Esophagus squamous epithelium (tissue), 5 donors: Measurements from ENCODE around the gene BAIAP2. TPM values are rescaled to one million over a fixed set of nuclear protein-coding genes. Genes with fewer than 3 reads are reported as not detected.

ENCODE experiments used
- DNase-seq: peaks from one replicate; lab custom pipeline; 2025; lab: John Stamatoyannopoulos, UW
- H3K27ac ChIP-seq, 4 donors: fragments of 200-600 bp; sonication (generic); one replicate each; pipeline ENCODE4 v1.5.1; 2016 to 2019; ENCODE audit warnings: mild to moderate bottlenecking in 1 of 4
- H3K27me3 ChIP-seq, 4 donors: fragments of 200-600 bp; sonication (generic); 1 replicate in 3 of 4; 2 replicates in 1 of 4; pipeline versions ENCODE4 v1.5.1 to v1.6.0; 2017 to 2021; ENCODE audit warnings: antibody characterized with exemption in 1 of 4
- H3K36me3 ChIP-seq, 3 donors: fragments of 200-600 bp; sonication (generic); one replicate each; pipeline ENCODE4 v1.5.1; 2016 to 2019
- H3K4me1 ChIP-seq, 3 donors: fragments of 200-600 bp; sonication (generic); one replicate each; pipeline ENCODE4 v1.5.1; 2017 to 2019
- H3K4me3 ChIP-seq, 4 donors: fragments of 200-600 bp; sonication (generic); 1 replicate in 3 of 4; 2 replicates in 1 of 4; pipeline ENCODE4 v1.5.1; 2016 to 2019; ENCODE audit warnings: mild to moderate bottlenecking in 2 of 4, moderate library complexity in 1 of 4
- H3K9me3 ChIP-seq, 3 donors: fragments of 200-600 bp; sonication (generic); one replicate each; pipeline ENCODE4 v1.5.1; 2016 to 2019
- POLR2A ChIP-seq, 4 donors: fragments of 450-650 bp; IDR thresholded peaks; one replicate each; pipeline ENCODE4 v1.6.1; 2017; ENCODE audit warnings: antibody characterized with exemption in 4 of 4, mild to moderate bottlenecking in 4 of 4, moderate library complexity in 3 of 4
- WGBS, 2 donors: methylation state at CpG; one replicate each; pipeline ENCODE4 v1.1.5; 2018; 5-methylcytosine and 5-hydroxymethylcytosine counted together
- intact Hi-C: fragments of 100-400 bp; cut with DNase I; formaldehyde crosslinking; loops from one replicate; pipeline ENCODE4 v1.15.0; 2022
- total RNA-seq, 4 donors: library from RNA; depleted of rRNA; stranded (reverse); fragments of >200 nt; gene quantifications; one replicate each; pipeline ENCODE4 v1.1.0, GENCODE V29; 2016
- TF ChIP-seq, protein P1 (sequence below), 6 experiments: fragments of 450-650 bp in 4 of 6; fragments of 200-600 bp in 2 of 6; sonication (generic) in 2 of 6; IDR thresholded peaks; one replicate each; pipeline ENCODE4 v1.5.1; 2016 to 2019; ENCODE audit warnings: antibody characterized with exemption in 6 of 6, mild to moderate bottlenecking in 4 of 6, moderate library complexity in 4 of 6
- donor health status: DM: yes; HTN: yes; CAD: no.

BAIAP2 gene
- total RNA-seq, 4 donors from 2014 or later: 87.8 to 175 (median 105) TPM

DNA sequence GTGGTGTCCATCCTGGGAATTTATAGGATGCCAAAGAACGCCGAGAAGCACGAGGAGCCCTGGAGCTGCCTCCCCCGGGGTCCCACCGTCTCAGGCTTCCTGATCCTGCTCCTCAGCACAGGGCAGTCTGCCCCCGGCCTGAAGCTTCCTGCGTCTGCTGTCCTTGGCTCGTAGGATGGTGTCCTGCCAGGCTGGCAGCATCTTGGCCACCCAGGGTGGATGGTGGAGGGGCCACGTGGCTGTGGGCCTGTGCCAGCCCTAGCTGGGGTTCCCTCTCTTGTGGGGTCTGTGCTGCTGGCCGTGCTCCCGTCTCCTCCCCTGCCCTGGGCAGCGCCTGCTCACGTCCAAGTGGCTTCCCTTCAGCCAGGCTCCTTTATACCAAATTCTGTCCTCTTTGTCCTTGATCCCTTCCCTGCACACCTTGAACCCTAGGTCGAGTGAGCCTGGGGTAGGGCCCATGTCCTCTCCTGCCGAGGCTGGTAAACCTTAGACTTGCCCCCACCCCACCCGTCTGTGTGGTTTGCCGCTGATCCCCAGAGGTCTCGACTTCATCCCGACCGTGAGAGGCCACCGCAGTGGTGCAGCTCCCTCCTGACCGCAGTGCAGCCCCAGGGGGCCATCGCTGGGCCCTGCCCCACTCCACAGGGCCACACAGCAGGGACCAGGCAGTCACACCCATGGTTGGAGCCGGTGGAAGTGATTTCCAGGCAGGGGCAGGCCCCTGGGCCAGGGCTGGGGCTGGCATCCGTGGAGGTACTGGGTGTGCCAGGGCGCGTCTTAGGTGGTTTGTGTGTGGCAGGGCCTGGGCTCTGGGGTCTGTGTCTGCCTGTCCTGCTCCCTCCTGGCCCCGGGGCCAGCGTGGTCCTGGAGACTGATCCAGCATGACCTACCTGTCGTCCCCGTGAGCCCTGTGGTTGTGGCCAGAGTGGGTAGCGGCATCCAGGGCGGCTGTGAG lies 46.5 kb downstream of the BAIAP2 start:
- WGBS, 2 donors: 51 to 68% methylated on average over 5 to 12 of the region's 33 CpGs
- peaks cover 4 to 80% (median 11%) of the 10 kb centered on the region in 3 donors for H3K36me3 ChIP-seq
- H3K9me3 ChIP-seq: no peaks in the 10 kb centered on the region
- TF ChIP-seq, protein P1, sequence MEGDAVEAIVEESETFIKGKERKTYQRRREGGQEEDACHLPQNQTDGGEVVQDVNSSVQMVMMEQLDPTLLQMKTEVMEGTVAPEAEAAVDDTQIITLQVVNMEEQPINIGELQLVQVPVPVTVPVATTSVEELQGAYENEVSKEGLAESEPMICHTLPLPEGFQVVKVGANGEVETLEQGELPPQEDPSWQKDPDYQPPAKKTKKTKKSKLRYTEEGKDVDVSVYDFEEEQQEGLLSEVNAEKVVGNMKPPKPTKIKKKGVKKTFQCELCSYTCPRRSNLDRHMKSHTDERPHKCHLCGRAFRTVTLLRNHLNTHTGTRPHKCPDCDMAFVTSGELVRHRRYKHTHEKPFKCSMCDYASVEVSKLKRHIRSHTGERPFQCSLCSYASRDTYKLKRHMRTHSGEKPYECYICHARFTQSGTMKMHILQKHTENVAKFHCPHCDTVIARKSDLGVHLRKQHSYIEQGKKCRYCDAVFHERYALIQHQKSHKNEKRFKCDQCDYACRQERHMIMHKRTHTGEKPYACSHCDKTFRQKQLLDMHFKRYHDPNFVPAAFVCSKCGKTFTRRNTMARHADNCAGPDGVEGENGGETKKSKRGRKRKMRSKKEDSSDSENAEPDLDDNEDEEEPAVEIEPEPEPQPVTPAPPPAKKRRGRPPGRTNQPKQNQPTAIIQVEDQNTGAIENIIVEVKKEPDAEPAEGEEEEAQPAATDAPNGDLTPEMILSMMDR (IDR thresholded peaks at IDR 0.05): no peak
- no peak for TF ChIP-seq POLR2A (IDR thresholded peaks at IDR 0.05)
- H3K4me3 ChIP-seq: no peak overlapping the region
- no peaks in the 10 kb centered on the region for H3K27me3 ChIP-seq
- H3K4me1 ChIP-seq: peaks cover 29 to 67% (median 42%) of the 10 kb centered on the region in 3 donors
- intact Hi-C loops: no loop called here
- DNase-seq: no peak
- H3K27ac ChIP-seq: peak overlapping the region; percentile 80 to 93 (median 84)

DNA sequence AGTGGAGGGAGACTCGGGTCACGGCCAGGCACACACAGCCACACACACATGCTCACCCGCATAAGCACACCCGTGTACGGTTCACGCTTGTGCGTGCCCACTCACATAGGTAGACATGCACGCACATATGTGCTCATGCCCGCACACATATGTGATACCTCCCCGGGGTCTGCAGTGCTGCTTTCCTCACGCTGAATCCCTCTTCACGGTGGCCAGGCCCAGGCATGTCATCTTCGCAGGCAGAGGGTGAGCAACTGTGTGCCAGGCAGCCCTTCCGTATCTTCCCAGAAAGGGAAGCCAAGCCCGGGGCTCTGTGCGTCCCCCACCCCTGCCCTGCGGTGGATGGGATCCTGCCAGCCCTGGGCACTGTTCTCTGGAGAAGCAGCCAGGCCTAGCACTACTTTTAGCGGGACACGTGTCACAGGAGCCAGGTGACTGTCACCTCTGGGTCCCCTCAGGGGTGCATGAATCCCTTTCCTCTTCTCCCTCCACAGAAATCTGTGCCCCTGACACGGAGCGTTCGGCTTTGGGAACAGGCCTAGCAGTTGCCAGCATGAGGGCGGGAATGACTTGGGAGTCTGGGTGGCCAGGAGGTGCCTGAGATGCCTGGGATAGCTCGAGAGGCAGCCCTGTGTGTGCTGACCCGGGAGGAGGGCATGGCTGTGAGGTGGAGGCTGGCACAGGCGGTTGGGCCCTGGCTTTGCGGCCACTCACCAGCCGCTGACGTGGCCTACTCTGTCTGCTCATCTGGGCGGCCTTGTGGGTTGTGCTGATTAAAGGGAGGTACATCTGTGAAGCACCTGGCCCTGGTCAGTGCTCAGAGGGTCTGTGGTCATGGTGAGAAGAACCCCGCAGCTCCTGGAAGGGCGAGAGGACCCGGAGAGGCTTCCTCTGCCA lies 47.5 kb downstream of the BAIAP2 start:
- WGBS, 2 donors: 49 to 64% methylated on average over 13 to 14 of the region's 33 CpGs
- TF ChIP-seq POLR2A (IDR thresholded peaks at IDR 0.05): no peak
- TF ChIP-seq, protein P1 (IDR thresholded peaks at IDR 0.05): no peak
- H3K4me1 ChIP-seq: peaks cover 29 to 77% (median 47%) of the 10 kb centered on the region in 3 donors
- no peaks in the 10 kb centered on the region for H3K9me3 ChIP-seq
- peaks cover 0 to 80% (median 4%) of the 10 kb centered on the region in 3 donors for H3K36me3 ChIP-seq
- intact Hi-C loops: no loop called here
- no peak overlapping the region for H3K4me3 ChIP-seq
- H3K27me3 ChIP-seq: no peaks in the 10 kb centered on the region
- H3K27ac ChIP-seq: peak overlapping the region; percentile 80 to 93 (median 84)
- DNase-seq: no peak

DNA sequence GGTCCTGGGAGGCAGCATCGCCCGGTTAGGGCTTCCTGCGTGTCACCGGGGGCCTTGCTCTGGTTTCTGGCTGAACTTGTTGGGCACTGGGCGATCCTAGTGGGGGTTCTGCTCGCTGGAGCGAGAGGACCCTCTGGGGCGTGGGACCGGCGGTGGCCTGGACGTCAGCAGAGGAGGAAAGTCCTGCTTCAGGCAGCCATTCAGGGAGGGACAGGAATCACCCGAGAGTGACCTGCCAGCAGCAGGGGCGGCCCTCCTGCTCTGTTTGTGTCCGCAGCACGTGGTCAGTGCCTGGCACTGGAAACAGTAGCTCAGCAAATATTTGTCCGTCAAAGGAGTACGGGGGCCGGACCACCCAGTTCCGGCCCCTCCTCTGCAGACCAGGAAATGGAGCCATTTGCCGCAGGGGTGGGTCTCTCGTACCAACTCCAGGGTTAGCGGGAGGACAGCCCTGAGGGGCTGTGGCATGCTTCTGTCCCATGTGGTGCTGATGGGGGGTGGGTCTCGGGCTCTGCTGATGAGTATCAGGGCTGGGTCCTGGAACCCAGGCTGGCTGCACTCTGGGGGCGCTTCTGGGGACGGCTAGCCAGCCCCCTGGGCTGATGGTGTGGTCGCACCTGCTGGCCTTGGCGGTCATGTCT lies 48.3 kb downstream of the BAIAP2 start:
- WGBS, 2 donors: 53 to 77% methylated on average over 4 to 11 of the region's 27 CpGs
- H3K27me3 ChIP-seq: no peaks in the 10 kb centered on the region
- H3K27ac ChIP-seq: peak overlapping the region; percentile 80 to 93 (median 84)
- intact Hi-C loops: no loop called here
- peaks cover 29 to 85% (median 53%) of the 10 kb centered on the region in 3 donors for H3K4me1 ChIP-seq
- TF ChIP-seq, protein P1 (IDR thresholded peaks at IDR 0.05): no peak
- H3K9me3 ChIP-seq: no peaks in the 10 kb centered on the region
- DNase-seq: no peak
- peaks cover 2 to 86% (median 7%) of the 10 kb centered on the region in 3 donors for H3K36me3 ChIP-seq
- no peak overlapping the region for H3K4me3 ChIP-seq

DNA sequence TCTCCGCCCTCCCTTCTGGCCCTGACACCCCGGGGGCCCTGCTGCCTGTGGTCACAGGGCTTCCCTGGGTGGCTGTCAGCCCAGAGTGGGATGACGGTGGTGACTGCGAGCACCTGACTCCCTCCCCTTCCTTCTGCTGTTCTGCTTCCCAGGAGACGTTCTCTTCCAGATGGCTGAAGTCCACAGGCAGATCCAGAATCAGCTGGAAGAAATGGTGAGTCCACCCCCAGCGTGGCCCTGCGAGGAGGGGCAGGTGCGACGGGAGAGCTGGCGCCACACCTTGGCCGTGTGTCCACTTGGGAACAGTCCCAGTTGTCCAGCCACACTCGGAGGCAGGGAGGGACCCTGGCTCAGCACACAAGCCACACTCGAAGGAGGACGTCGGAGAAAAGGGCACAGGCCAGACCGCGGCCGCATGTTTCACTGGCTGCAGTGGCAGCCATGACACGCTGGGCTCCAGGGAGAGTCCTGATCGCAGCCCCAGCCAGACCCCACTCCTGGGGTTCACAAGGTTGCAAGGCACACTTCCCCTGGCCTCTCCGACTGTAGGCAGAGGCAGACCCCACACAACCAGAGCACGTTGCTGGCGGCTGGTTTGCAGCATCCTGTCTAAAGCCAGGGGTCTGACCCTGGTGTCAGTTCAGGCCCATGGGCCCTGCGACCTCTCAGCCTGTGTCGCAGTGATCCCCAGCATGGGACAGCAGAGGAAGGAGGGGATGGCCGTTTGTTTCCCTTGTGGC lies 49.9 kb downstream of the BAIAP2 start:
- H3K4me3 ChIP-seq: no peak overlapping the region
- intact Hi-C loops: no loop called here
- no peaks in the 10 kb centered on the region for H3K9me3 ChIP-seq
- peaks cover 7 to 86% (median 13%) of the 10 kb centered on the region in 3 donors for H3K36me3 ChIP-seq
- DNase-seq: no peak
- H3K27ac ChIP-seq: peak overlapping the region; percentile 86 to 93 (median 91)
- H3K27me3 ChIP-seq: no peaks in the 10 kb centered on the region
- peaks cover 39 to 99% (median 60%) of the 10 kb centered on the region in 3 donors for H3K4me1 ChIP-seq
- 53 to 87% methylated on average over 5 to 7 of the region's 26 CpGs for WGBS, 2 donors
- TF ChIP-seq POLR2A (IDR thresholded peaks at IDR 0.05): no peak
- TF ChIP-seq, protein P1 (IDR thresholded peaks at IDR 0.05): no peak
